ENCODE data around the gene PDE1C.

PDE1C gene

DNA sequence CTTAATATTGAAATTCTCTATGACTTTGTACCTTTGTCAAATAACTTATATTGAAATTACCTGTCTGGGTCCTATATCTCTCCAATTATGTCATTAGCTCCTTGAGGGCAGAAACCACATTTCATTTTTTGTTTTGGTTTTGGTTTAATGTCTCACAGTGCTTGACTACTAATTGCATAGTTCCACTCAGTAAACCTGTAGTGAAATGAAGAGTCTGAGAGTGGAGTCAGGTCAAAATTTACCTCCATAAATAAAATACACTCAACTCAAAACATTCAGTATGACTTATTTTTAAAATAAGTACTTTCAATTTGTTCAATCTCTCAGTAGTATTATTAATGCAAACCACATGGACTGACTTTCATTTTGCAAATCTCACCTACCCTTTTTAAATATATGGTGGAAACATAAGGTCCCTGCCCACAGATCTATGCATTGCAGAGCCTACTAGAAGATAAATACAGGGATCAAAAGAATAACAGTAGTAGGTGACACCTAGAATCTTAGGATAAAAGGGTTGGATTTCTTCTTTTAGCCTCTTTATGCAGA, 32.5 kb downstream of the PDE1C start:
- Histone ChIP-seq H3K27ac (no peak overlapping the region), H3K4me3 (no peak overlapping the region)
- DNase-seq (ENCODE audit: low spot score): no peak
- TF ChIP-seq, protein P1, sequence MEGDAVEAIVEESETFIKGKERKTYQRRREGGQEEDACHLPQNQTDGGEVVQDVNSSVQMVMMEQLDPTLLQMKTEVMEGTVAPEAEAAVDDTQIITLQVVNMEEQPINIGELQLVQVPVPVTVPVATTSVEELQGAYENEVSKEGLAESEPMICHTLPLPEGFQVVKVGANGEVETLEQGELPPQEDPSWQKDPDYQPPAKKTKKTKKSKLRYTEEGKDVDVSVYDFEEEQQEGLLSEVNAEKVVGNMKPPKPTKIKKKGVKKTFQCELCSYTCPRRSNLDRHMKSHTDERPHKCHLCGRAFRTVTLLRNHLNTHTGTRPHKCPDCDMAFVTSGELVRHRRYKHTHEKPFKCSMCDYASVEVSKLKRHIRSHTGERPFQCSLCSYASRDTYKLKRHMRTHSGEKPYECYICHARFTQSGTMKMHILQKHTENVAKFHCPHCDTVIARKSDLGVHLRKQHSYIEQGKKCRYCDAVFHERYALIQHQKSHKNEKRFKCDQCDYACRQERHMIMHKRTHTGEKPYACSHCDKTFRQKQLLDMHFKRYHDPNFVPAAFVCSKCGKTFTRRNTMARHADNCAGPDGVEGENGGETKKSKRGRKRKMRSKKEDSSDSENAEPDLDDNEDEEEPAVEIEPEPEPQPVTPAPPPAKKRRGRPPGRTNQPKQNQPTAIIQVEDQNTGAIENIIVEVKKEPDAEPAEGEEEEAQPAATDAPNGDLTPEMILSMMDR (IDR thresholded peaks at IDR 0.05): no peak

DNA sequence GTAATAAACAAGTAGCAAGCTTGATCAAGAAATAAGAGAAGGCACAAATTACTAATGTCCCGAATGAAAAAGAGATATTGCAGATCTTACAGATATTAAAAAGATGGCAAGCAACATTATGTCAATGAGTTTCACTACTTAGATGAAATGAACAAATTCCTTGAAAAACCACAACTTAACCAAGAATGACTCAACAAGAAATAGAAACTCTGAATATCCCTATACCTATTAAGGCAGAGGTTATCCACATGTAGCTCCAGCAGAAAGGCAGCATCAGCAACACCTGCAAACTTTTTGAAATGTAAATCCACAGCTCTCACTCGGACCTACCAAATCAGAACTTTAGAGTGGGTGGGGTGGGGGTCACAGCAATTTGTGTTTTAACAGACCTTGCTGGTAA, 33.6 kb downstream of the PDE1C start:
- no peak for DNase-seq (ENCODE audit: low spot score)
- Histone ChIP-seq H3K4me3 (no peak overlapping the region), H3K27ac (no peak overlapping the region)
- TF ChIP-seq, protein P1 (IDR thresholded peaks at IDR 0.05): no peak

GRCh38 chr7:32034052-32034451, 36.2 kb downstream of the PDE1C start:
- Histone ChIP-seq H3K4me3 (no peak overlapping the region), H3K27ac (no peak overlapping the region)
- TF ChIP-seq, protein P1 (IDR thresholded peaks at IDR 0.05): no peak
- no peak for DNase-seq (ENCODE audit: low spot score)

DNA sequence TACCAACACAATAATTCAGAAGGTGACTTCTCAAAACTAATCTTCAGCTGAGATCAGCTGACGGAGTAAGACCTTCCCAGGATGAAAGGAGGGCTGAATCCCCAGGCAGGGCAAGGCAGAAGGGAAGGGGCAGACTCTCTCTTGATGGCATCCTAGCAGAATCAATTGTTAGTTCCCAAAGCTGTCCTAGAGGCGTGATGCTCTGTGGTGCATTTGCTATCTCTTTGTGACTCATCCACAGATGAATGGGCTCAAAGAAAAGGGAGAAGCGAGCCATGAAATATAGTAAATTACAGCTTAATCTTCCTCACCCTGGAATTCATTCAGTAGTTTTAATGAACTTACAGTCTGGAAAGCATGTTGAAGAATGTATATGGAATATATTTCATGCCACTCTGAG, 37.2 kb downstream of the PDE1C start:
- Histone ChIP-seq H3K4me3 (no peak overlapping the region), H3K27ac (no peak overlapping the region)
- TF ChIP-seq, protein P1 (IDR thresholded peaks at IDR 0.05): no peak
- no peak for DNase-seq (ENCODE audit: low spot score)

DNA sequence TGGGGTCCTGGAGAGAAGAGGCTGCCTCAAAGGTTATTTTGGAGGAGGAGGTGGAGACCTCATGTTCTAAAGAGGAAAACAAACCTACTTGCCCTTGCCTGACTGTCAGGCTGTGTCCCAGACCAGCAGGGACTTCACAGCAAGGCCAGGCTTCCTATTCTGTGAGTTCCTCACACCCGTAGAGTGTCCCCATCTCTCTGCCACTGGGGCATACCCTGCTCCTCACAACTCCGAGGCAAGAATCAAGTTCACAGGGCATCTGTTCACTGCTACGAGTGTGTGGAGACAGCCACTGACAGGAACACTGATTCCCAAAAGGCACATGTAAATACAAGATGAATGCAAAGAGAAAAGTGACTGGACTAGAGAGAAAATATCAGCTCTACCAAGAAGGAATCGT, 38.0 kb downstream of the PDE1C start:
- H3K27ac ChIP-seq: no peak overlapping the region
- DNase-seq (ENCODE audit: low spot score): no peak
- H3K4me3 ChIP-seq: no peak overlapping the region
- TF ChIP-seq, protein P1 (IDR thresholded peaks at IDR 0.05): no peak

GRCh38 chr7:32030904-32031692, 39.1 kb downstream of the PDE1C start:
- no peak overlapping the region for H3K4me3 ChIP-seq
- DNase-seq (ENCODE audit: low spot score): no peak
- H3K27ac ChIP-seq: no peak overlapping the region
- TF ChIP-seq, protein P1 (IDR thresholded peaks at IDR 0.05): no peak

- no peak for DNase-seq (ENCODE audit: low spot score)
- Histone ChIP-seq H3K4me3 (no peak overlapping the region), H3K27ac (no peak overlapping the region)
- TF ChIP-seq, protein P1 (IDR thresholded peaks at IDR 0.05): no peak
Observed at GRCh38 chr7:32026083-32026425, 44.2 kb downstream of the PDE1C start.
